C4-2B (cell line): ENCODE measurements around the gene SMG9.

Experiments
- H3K27ac ChIP-seq: fragments of 450-650 bp; 2 replicates; pipeline ENCODE4 v1.5.1; 2017
- ZFX ChIP-seq: fragments of 450-650 bp; IDR thresholded peaks from 2 replicates; pipeline ENCODE4 v1.6.1; 2017
- TF ChIP-seq, protein P1 (sequence below): fragments of 450-650 bp; conservative IDR thresholded peaks from 2 replicates; pipeline ENCODE4 v1.5.1; 2017; ENCODE audit warnings: mild to moderate bottlenecking

SMG9 gene

GRCh38 chr19:43719918-43720317 is 34.8 kb downstream of the SMG9 start:
- H3K27ac ChIP-seq = no peak overlapping the region
- TF ChIP-seq ZFX = no peak
- TF ChIP-seq, protein P1, sequence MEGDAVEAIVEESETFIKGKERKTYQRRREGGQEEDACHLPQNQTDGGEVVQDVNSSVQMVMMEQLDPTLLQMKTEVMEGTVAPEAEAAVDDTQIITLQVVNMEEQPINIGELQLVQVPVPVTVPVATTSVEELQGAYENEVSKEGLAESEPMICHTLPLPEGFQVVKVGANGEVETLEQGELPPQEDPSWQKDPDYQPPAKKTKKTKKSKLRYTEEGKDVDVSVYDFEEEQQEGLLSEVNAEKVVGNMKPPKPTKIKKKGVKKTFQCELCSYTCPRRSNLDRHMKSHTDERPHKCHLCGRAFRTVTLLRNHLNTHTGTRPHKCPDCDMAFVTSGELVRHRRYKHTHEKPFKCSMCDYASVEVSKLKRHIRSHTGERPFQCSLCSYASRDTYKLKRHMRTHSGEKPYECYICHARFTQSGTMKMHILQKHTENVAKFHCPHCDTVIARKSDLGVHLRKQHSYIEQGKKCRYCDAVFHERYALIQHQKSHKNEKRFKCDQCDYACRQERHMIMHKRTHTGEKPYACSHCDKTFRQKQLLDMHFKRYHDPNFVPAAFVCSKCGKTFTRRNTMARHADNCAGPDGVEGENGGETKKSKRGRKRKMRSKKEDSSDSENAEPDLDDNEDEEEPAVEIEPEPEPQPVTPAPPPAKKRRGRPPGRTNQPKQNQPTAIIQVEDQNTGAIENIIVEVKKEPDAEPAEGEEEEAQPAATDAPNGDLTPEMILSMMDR = no peak

GRCh38 chr19:43719378-43719868 is 35.3 kb downstream of the SMG9 start:
- TF ChIP-seq ZFX = no peak
- TF ChIP-seq, protein P1 = no peak
- no peak overlapping the region for H3K27ac ChIP-seq

GRCh38 chr19:43718627-43719377 is 36.0 kb downstream of the SMG9 start:
- H3K27ac ChIP-seq = no peak overlapping the region
- TF ChIP-seq ZFX = no peak
- TF ChIP-seq, protein P1 = no peak

GRCh38 chr19:43715776-43716175 is 39.0 kb downstream of the SMG9 start, which contains the start of gene IRGC:
IRGC (plus strand) TSS chr19:43716076; CDS start chr19:43718559, 2,483 bp downstream.
- no peak for TF ChIP-seq ZFX
- TF ChIP-seq, protein P1 = no peak
- H3K27ac ChIP-seq = no peak within 1 kb of the TSS

DNA sequence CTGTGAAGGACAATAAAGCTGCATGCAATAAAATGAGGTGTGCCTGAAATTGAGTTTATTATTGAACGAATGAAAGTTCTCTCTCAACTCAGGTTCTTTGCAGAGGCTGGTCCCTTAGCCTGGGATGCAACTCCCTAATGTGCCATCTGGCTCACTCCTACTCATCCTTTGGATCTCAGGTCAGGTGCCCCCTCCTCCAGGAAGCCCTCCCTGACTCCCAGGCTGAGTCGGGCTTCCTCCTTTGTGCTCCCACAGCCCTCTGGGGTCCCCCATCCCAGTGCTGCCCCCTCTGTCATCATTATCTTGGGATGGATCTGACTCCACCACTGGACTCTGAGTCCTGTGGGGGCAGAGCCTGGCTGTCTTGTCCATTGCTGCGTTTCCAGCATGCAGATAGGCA is 41.6 kb downstream of the SMG9 start:
- H3K27ac ChIP-seq = no peak overlapping the region
- no peak for TF ChIP-seq ZFX
- TF ChIP-seq, protein P1 = no peak

- no peak overlapping the region for H3K27ac ChIP-seq
- TF ChIP-seq, protein P1 = no peak
- no peak for TF ChIP-seq ZFX
Measured at GRCh38 chr19:43711751-43712355, 42.9 kb downstream of the SMG9 start.

DNA sequence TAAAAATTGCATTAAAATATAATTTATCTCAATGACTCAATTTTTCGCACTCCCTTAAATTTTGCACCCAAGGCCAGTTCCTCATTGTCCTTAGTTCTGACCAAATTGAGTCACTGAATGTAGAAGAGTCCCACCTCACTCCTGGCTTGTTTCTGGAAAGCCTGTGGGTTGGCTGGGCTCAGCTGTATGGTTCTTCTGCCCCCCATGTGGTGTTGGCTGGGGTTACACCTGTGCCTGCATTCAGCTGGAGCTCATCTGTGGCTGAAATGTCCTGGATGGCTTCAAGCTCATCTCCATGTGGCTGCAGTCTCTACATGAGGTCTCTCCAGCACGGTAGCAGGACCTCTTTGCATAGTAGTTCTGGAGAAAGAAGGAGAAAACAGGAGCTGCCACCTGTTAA is 46.0 kb downstream of the SMG9 start:
- H3K27ac ChIP-seq = no peak overlapping the region
- TF ChIP-seq, protein P1 = no peak
- TF ChIP-seq ZFX = no peak
